Measurements from ENCODE around the gene FOLR3.
"Not testable (repeated sequence)": the region's sequence is repeated elsewhere in the genome, so short reads cannot be mapped to it uniquely, and the experiment has no call there.

Gene FOLR3

GRCh38 chr11:72169046-72169555, 33.6 kb downstream of the FOLR3 start:
- not testable (repeated sequence) for DNase-seq

- not testable (repeated sequence) for DNase-seq
These were observed 34.2 kb downstream of the FOLR3 start for GRCh38 chr11:72169754-72170153.

- not testable (repeated sequence) for DNase-seq
These were observed 36.5 kb downstream of the FOLR3 start for GRCh38 chr11:72172043-72172442.

- DNase-seq: no peak
These were observed 37.8 kb downstream of the FOLR3 start for GRCh38 chr11:72173291-72173690.

- DNase-seq: no peak
These were observed 39.0 kb downstream of the FOLR3 start for GRCh38 chr11:72174302-72175070.

DNA sequence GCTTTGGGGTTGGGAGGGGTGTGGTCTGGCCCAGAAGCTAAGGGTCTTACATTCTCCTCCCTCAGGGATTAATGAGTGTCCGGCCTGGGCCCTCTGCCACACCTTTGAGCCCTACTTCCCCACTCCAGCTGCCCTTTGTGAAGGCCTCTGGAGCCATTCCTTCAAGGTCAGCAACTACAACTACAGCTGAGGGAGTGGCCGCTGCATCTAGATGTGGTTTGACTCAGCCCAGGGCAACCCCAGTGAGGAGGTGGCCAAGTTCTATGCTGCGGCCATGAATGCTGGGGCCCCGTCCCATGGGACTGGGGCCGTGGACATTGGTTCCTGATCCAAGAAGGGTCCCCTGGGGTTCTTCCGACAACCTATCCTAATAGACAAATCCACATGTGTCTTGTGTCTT, 42.1 kb downstream of the FOLR3 start:
- DNase-seq: no peak

- DNase-seq: no peak
These were observed 43.7 kb downstream of the FOLR3 start for GRCh38 chr11:72179049-72179803.

- DNase-seq: no peak
These were observed 44.4 kb downstream of the FOLR3 start for GRCh38 chr11:72179804-72180396.

- not testable (repeated sequence) for DNase-seq
These were observed 45.5 kb downstream of the FOLR3 start for GRCh38 chr11:72180892-72181552.

DNA sequence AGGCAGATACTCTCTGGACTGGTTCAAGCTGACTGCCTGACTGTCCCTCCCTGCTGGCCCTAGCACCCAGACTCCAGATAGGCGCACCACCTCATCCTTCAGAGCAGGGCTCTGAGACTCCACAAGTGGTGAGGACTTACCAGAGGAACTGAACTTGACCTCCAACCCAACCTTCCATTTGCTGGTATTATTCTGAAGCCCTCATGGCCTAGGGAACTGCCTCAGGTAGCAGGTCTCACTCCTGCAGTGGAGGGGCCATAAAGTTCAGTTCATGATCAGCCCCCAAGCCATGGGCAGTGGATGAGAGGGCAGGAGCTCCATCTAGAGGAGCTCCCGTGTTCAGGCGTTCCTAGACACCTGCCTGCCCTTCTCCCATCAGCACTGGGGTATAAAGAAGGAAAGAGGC, 46.0 kb downstream of the FOLR3 start:
- not testable (repeated sequence) for DNase-seq

DNA sequence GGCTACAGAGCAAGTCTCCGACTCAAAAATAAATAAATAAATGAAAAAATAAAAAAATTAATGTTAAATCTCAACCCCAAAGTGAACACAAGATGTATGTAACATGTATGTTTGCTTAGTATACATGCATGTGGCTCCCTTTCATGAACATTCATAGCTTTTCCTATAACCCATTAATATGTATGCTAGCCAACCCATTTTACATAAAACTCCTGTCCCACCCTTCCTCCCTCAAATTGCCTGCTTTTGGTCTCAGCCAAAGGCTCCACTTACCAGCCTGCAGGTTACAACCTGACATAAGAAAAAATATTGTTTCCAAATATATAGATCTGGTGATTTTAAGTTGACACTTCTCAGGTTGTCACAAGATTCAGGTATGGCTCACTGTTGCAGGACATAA, 52.7 kb downstream of the FOLR3 start:
- no peak for DNase-seq

Data from activated effector memory CD4-positive, alpha-beta T cell treated with Interleukin-2 at 50 U/mL for 16 hours (primary cell).